DND-41 (cell line): ENCODE results near the gene PTOV1.
"Not testable (repeated sequence)": the region's sequence is repeated elsewhere in the genome, so short reads cannot be mapped to it uniquely, and the experiment has no call there.

Experiments
- ATAC-seq: fragments of 200-7000 bp; cut with Tn5 transposase; 3 replicates; pipeline ENCODE4 v1.9.1; 2021; ENCODE audit warnings: low read depth; ENCODE audit not compliant: insufficient read depth
- DNase-seq: peaks from one replicate; pipeline ENCODE4 v3.0.0-alpha.2; 2020
- H2AFZ ChIP-seq: 2 replicates; pipeline ENCODE4 v1.6.0; 2012; ENCODE audit warnings: low read depth, low read length
- H3K27ac ChIP-seq: 2 replicates; pipeline ENCODE4 v1.5.1; 2012; ENCODE audit warnings: low read length, inconsistent platforms
- H3K27me3 ChIP-seq: fragments of 200-600 bp; sonication (generic); 2 replicates; pipeline ENCODE4 v1.6.0; 2012; ENCODE audit warnings: low read length, mild to moderate bottlenecking, inconsistent platforms; ENCODE audit not compliant: insufficient read depth, poor library complexity
- H3K36me3 ChIP-seq: 2 replicates; pipeline ENCODE4 v1.5.1; 2012; ENCODE audit warnings: low read length, inconsistent platforms; ENCODE audit not compliant: insufficient read depth
- H3K4me1 ChIP-seq: 2 replicates; pipeline ENCODE4 v1.5.1; 2012; ENCODE audit warnings: mild to moderate bottlenecking, low read length; ENCODE audit not compliant: insufficient read depth
- H3K4me2 ChIP-seq: 2 replicates; pipeline ENCODE4 v1.6.0; 2012; ENCODE audit warnings: mild to moderate bottlenecking, moderate library complexity, low read length, inconsistent platforms; ENCODE audit not compliant: insufficient read depth
- H3K4me3 ChIP-seq, 2 experiments: fragments of 200-600 bp in 1 of 2; shearing (Covaris generic) in 1 of 2; 2 replicates each; pipeline ENCODE4 v1.5.1; 2012 to 2016; ENCODE audit warnings: inconsistent platforms in 2 of 2, low read length in 2 of 2, mild to moderate bottlenecking in 2 of 2, low read depth in 1 of 2, moderate library complexity in 1 of 2
- H3K79me2 ChIP-seq: 2 replicates; pipeline ENCODE4 v1.6.0; 2012; ENCODE audit warnings: low read length, inconsistent platforms; ENCODE audit not compliant: insufficient read depth
- H3K9ac ChIP-seq: 2 replicates; pipeline ENCODE4 v1.6.0; 2012; ENCODE audit warnings: low read depth, mild to moderate bottlenecking, inconsistent platforms, low read length, moderate library complexity
- H3K9me3 ChIP-seq: 2 replicates; pipeline ENCODE4 v1.5.1; 2012; ENCODE audit warnings: low read length, moderate library complexity, mild to moderate bottlenecking, inconsistent platforms; ENCODE audit not compliant: insufficient read depth, severe bottlenecking
- H4K20me1 ChIP-seq: 2 replicates; pipeline ENCODE4 v1.6.0; 2012; ENCODE audit warnings: low read length; ENCODE audit not compliant: insufficient read depth
- CTCF ChIP-seq: IDR thresholded peaks from 2 replicates; pipeline ENCODE4 v1.5.1; 2012; ENCODE audit warnings: borderline replicate concordance, low read length, moderate library complexity, mild to moderate bottlenecking; ENCODE audit not compliant: poor library complexity, severe bottlenecking; ENCODE audit errors: extremely low read depth
- EZH2 ChIP-seq: IDR thresholded peaks from 3 replicates; pipeline ENCODE4 v1.6.1; 2012; ENCODE audit warnings: borderline replicate concordance, low read depth, mild to moderate bottlenecking, moderate library complexity, low read length, inconsistent platforms; ENCODE audit not compliant: severe bottlenecking

Gene PTOV1

GRCh38 chr19:49818649-49819370, 32.1 kb upstream of the PTOV1 start:
- TF ChIP-seq CTCF (no peak), EZH2 (no peak)
- H3K79me2 ChIP-seq = peaks cover 49% of the 10 kb centered on the region
- peak overlapping the region; percentile 91 for H2AFZ ChIP-seq
- H3K36me3 ChIP-seq = peaks cover 31% of the 10 kb centered on the region
- no peaks in the 10 kb centered on the region for H3K9me3 ChIP-seq
- DNase-seq = no peak
- no peak; the same call in 2 of the 3 replicates for ATAC-seq
- no peaks in the 10 kb centered on the region for H3K27me3 ChIP-seq
- peak overlapping the region; percentile 93 for H3K27ac ChIP-seq
- peaks cover 26% of the 10 kb centered on the region for H3K4me1 ChIP-seq
- H3K9ac ChIP-seq = peak overlapping the region; percentile 82
- H3K4me3 ChIP-seq = peak overlapping the region; percentile 88 to 96
- H4K20me1 ChIP-seq = peaks cover 7% of the 10 kb centered on the region
- H3K4me2 ChIP-seq = peak overlapping the region; percentile 87

GRCh38 chr19:49819452-49820115, 31.4 kb upstream of the PTOV1 start:
- peaks cover 34% of the 10 kb centered on the region for H3K36me3 ChIP-seq
- not testable (repeated sequence) for H3K27me3 ChIP-seq, ATAC-seq, H4K20me1 ChIP-seq, DNase-seq, H3K9me3 ChIP-seq, H2AFZ ChIP-seq
- H3K4me1 ChIP-seq = peaks cover 21% of the 10 kb centered on the region
- H3K4me2 ChIP-seq = peak overlapping the region; percentile 87
- peak overlapping the region; percentile 82 for H3K9ac ChIP-seq
- H3K27ac ChIP-seq = peak overlapping the region; percentile 93
- H3K79me2 ChIP-seq = peaks cover 55% of the 10 kb centered on the region
- peak overlapping the region in 1 of 2 experiments; percentile 88; a peak in 2 of 4 replicates for H3K4me3 ChIP-seq

- DNase-seq = no peak
- no peak overlapping the region for H3K4me3 ChIP-seq
- H4K20me1 ChIP-seq = peaks cover 9% of the 10 kb centered on the region
- TF ChIP-seq EZH2 = no peak
- TF ChIP-seq CTCF = no peak
- H3K9me3 ChIP-seq = no peaks in the 10 kb centered on the region
- no peak overlapping the region for H2AFZ ChIP-seq
- H3K27me3 ChIP-seq = no peaks in the 10 kb centered on the region
- H3K79me2 ChIP-seq = peaks cover 59% of the 10 kb centered on the region
- ATAC-seq = no peak
- H3K9ac ChIP-seq = no peak overlapping the region
- H3K36me3 ChIP-seq = peaks cover 34% of the 10 kb centered on the region
- H3K27ac ChIP-seq = no peak overlapping the region
- no peak overlapping the region for H3K4me2 ChIP-seq
- H3K4me1 ChIP-seq = peaks cover 21% of the 10 kb centered on the region
Measured at GRCh38 chr19:49820125-49820524, 30.8 kb upstream of the PTOV1 start.

GRCh38 chr19:49823472-49823871, 27.5 kb upstream of the PTOV1 start:
- Histone ChIP-seq H3K4me3 (no peak overlapping the region), H3K79me2 (peaks cover 78% of the 10 kb centered on the region), H3K36me3 (peaks cover 51% of the 10 kb centered on the region), H3K27ac (no peak overlapping the region), H3K9ac (no peak overlapping the region), H3K27me3 (no peaks in the 10 kb centered on the region), H2AFZ (no peak overlapping the region), H3K4me2 (no peak overlapping the region), H4K20me1 (peaks cover 23% of the 10 kb centered on the region), H3K4me1 (peaks cover 12% of the 10 kb centered on the region), H3K9me3 (no peaks in the 10 kb centered on the region)
- DNase-seq (no peak), ATAC-seq (no peak)
- TF ChIP-seq EZH2 (no peak), CTCF (no peak)
